KG1 (cell line): ENCODE data around the gene COX8A.
"Not testable (repeated sequence)": the region's sequence is repeated elsewhere in the genome, so short reads cannot be mapped to it uniquely, and the experiment has no call there.

ENCODE experiments used
- DNase-seq: peaks from one replicate; lab custom pipeline; 2025; lab: John Stamatoyannopoulos, UW

COX8A gene

DNA sequence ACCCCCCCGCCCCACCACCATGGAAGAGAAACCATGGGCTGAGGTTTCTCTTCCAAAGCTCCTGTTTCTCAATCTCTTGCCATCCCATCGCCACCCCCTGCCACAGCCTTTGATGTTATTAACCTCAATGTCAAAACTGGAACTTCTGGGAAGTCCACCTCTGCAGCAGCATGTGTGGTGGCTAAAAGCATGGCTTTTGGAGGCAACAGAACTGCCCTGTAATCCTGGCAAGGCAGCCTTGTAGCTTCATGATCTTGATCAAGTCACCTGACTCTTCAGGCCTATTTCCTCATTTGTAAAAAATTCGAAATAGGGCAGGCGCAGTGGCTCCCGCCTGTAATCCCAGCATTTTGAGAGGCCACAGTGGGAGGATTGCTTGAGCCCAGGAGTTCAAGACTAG is 3.5 kb upstream of the COX8A start:
- DNase-seq = no peak

DNA sequence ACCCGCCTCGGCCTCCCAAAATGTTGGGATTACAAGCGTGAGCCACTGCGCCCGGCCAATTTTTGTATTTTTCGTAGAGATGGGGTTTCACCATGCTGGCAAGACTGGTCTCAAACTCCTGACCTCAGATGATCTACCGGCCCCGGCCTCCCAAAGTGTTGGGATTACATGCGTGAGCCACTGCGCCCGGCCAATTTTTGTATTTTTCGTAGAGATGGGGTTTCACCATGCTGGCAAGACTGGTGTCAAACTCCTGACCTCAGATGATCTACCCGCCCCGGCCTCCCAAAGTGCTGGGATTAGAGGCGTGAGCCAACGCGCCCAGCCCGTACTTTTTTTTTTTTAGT is 535 bp upstream of the COX8A start:
- not testable (repeated sequence) for DNase-seq

DNA sequence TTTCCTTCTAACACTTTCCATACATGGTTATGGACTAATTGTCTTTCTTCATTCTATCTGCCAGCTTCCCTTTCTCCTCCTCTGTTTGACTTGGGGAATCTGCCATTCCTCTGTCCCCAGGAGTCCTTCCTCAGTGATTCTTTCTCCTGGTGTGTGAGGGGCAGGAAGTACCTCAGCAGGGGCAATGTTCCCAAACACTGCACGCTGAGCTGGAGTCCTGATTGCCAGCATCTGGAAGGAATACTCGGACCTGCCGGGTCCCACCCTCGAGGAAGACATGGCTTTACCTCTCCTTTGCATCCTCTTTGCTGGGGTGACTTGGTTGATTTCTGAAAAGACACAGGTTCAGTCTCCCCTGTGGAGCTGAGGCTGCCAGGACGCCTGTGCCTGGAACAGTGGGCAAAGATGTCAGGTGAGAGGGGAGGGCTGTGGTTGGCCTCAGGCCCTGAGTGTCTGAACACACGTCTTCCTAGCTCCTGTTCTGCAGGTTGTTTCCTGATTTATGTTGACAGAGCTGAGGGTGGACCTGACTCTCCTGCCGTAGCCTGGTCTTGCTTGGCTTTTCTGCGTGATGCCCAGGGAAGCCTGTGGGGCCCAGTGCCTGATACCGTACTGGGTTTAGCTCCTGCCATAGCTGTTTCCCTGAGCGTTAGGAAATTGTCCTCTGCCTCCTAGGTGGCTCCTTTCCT is 4.3 kb downstream of the COX8A start:
- no peak for DNase-seq

DNA sequence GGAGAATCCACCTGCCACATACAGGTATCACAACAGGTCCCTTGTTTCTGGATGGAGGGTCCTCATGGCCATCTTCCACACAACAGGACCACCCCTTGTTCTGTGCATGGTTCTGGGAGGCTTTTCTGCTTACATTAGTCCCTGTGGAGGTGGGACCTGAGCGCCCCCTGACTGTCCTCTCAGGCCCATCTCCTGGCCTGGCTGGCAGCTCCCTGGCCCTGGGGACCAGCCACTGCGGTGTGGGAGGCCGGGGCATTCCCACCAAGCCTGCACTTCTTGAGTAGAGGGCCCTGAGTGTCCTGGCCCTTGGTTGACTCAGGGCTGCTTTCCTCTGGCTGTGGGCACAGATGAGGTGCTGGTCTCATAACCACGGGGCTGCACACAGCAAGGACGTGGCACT is 5.0 kb downstream of the COX8A start:
- DNase-seq = no peak

DNA sequence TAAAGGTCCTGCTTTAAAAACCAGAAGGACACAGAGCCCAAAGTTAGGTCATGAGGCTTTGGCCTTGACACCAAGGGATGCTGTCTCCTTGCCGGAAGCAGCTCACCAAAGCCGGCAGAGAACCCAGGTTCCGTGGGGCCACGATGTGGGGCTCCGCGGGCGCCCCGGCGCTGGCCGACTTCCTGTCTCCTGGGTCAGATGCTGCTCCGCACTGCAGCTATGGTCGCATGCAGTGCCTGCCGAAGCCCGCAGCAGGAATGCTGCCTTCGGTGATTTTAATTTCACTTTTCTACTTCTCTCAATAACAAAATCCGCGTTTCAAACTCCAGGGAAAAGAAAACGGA is 11.4 kb downstream of the COX8A start:
- peak; percentile 73 for DNase-seq

DNA sequence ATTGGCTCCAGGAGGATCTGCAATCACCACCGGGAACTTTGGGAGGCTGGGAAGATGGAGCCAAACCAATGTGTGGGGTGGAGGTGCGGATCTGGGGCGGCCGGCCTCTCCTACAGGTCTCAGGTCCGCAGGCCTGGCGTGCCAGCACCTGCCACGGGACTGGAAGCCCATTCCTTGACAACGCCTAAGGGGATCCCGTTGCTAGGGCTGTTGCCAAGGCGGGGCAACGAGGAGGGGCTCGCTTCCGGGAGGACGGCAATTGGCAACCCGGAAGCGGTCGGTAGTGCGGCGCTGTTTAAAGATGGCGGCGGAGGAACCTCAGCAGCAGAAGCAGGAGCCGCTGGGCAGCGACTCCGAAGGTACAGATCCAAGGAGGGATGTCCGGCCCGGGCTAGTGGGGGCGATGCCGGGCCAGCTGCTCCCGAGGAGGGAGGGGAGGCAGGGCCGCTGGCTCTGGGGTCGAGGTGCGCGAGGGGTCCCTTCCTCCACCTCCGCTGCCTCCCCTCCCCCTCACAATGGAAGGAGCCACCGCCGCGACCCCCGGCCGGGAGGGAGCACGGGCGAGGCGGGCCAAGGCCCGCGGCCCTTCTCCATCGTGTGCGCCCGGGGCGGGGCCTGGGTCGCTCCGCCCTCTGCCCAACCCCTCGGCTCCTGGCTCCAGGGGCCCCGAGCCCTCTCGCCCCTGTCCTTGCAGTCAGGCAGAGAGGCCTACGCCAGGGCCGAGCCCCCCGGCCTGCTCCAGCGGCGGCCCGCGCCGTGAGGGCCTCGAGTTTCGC is 11.9 kb downstream of the COX8A start, which contains the start of gene OTUB1:
Gene OTUB1, plus strand, starts transcription at position 283 of the 776 bp plus-strand sequence. Its CDS starts 19 bp downstream, at position 302.
- peak; percentile 85 for DNase-seq

DNA sequence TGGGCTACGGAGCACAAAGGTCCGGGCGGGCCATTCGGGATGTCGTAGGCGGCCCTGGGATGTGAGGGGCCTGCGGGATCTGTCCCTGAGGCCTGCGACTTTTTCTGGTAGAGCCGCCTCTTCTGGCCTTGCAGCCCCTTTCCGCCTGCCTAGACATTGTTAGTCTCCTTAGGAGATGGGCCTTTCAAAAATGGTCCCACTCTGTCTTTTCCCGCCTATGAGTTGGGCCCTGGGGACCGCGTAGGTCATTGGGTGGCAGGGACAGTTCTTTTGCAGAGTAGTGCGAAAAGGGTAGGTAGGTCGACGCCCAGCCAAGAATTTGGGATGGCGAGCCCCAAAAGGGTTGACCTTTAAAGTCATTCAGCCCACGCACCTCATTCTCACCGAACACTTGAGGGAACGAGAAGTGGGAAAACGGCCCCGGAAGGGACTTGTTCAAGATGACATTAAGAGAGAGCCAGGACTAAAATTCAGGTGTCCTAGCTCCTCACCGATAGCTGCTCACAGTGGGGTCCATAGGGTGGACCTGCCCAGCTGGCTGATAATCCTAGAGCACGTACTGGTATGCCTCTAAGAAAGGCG is 12.6 kb downstream of the COX8A start:
- DNase-seq = no peak

DNA sequence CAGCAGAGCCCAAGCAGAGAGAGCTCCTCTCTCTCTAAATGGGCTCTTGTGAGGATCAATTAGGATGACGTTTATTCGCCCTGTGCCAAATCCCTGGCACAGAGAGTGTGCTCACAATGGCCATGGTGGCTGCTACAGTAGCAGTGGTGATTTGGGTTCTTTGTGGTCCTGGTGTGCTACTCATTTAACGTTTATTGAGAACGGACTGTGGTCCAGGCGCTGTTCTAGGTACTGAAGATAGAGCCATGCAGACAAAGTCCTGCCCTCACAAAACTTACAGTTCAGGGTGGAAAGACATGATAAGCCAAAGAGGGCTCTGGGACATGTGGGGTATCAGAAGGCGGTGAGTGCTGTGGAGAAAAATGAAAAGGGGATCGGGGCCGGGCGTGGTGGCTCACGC is 17.1 kb downstream of the COX8A start:
- no peak for DNase-seq

DNA sequence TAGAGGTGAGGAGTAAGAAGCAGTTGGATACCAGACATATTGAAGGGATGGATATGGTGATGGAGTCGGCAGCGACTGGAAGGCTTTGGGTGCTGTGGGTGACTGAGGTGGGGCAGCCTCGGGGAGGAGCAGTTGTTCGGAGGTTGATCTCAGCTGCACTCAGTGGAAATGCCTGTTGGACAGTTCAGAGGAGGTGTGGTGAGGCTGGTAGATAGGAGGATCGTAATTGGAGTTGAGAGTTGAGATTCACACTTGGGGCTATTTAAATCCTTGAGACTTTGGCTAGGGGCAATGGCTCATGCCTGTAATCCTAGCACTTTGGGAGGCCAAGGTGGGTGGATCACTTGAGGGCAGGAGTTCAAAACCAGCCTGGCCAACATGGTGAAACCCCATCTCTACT is 18.7 kb downstream of the COX8A start:
- no peak for DNase-seq

DNA sequence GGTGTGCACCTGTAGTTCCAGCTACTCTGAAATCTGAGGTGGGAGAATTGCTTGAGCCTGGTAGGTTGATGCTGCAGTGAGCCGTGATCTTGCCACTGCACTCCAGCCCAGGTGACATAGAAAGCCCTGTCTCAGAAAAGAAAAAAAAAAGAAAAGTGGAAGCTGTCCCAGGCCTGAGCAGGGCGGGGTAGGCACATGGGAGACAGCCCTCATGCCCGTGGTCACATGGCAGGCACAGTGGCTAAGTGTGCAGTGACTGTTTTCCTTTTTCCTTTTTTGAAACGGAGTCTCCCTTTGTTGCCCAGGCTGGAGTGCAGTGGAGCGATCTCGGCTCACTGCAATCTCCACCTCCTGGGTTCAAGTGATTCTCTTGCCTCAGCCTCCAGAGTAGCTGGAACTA is 19.6 kb downstream of the COX8A start:
- DNase-seq = no peak

DNA sequence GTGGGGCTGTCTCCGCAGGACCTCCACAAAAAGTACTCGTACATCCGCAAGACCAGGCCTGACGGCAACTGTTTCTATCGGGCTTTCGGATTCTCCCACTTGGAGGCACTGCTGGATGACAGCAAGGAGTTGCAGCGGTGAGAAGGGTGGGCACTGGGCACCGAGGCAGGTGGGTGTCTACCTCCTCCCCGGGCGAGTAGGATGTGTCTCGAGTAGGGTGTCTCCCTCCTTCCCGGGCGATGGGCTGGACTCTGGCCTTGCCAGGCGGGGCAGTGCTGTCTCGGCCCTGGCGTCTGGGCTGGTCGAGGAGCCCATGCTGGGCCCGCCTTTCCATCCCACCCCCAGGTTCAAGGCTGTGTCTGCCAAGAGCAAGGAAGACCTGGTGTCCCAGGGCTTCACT is 22.1 kb downstream of the COX8A start:
- no peak for DNase-seq

DNA sequence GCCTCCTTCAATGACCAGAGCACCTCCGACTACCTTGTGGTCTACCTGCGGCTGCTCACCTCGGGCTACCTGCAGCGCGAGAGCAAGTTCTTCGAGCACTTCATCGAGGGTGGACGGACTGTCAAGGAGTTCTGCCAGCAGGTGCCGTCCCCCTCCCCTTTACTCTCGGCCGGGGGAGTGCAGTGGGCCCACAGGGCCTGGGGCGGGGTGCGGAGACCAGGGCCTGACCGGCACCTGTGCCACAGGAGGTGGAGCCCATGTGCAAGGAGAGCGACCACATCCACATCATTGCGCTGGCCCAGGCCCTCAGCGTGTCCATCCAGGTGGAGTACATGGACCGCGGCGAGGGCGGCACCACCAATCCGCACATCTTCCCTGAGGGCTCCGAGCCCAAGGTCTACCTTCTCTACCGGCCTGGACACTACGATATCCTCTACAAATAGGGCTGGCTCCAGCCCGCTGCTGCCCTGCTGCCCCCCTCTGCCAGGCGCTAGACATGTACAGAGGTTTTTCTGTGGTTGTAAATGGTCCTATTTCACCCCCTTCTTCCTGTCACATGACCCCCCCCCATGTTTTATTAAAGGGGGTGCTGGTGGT is 22.8 kb downstream of the COX8A start:
- DNase-seq = no peak

DNA sequence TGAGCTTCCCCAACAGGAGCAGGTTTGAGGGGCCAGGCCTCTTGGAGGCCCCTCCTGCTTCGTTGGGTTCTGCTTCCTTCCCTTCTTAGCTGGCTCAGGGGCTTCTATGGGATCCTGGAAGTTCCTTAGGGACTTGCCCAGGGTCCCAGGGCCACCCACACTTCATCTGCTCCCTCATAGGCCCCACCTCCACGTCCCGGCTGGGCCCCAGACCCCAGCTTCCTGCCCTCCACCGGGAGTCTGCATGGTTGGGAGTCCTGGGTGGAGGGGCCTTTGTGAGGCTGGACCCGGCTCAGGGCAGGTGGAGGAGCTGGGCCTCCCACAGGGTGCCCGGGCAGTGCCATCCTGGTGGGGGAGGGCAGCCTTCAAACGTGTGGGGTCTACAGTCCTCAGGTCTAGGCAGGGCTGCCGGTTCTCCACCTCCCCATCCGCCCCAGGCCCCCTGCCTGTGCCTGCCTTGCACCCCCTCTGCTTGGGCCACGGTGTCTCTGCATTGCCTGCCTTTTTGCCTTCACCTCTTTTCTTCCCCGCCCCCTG is 23.4 kb downstream of the COX8A start:
- no peak for DNase-seq

DNA sequence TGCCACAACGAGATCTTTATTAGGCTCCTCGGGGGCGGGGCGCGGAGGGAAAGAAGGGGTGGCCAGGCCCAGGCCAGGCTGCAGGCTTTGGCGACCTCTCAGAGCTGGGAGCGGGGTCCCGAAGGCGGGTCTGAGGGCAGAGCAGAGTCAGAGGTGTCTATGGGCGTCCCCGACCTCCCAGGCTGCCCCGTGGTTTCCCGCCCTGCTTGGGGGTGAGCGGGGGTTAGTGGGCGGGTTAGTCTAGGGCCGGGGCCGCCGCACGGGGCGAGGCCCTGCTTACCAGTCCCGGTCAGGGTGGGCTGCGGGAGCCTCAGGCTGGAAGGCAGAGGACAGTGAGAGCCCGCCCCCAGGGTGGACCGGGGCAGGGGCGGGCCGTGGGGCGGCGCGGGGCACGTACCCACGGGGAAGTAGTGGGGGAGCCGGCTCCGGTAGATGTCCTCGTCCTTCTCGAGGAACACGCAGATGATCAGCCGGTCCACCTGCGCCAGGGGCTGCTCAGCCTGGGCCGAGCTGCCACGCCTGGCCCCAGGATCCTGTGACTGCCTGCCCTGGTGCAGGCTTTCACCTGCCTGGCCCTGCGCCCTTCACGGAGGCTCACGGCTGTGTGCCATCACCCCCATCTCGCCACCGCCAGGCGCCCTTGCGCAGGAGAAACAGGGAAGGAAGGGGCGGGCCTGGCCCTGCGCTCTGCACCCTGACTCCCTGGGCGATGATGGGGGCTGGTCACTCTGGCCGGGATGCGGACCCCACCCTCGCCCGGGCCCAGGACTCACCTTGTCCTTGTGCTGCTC is 24.3 kb downstream of the COX8A start:
- no peak for DNase-seq

DNA sequence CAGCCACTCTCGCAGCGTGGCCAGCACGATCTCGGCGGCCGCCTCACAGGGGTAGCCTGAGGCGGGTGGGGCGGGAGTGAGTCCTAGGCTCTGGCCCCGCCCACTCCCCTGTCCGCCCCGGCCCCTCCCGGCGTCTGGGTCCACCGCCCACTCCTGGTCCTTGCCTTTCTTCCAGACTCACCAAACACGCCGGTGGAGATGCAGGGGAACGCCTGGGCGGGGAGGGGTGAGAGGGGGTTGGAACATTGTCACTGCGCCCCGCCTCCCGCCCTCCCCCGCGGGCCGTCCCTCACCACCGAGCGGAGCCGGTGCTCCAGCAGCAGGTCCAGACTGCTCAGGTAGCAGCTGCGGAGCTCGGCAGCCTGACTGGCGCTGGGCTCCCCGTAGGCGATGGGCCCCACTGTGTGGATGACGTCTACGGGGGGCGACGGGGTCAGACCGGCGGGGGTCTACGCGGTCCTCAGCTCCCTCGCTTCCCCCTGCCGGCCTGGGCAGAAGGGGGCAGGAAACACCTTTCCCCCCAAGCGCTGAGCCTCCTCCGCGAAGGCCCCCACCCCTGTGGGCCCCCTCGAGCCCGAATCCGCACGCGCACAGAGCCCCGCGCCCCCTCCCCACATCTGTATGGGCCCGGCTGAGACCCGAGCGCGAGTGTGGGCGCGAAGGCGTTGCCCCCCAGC is 25.1 kb downstream of the COX8A start:
- no peak for DNase-seq

DNA sequence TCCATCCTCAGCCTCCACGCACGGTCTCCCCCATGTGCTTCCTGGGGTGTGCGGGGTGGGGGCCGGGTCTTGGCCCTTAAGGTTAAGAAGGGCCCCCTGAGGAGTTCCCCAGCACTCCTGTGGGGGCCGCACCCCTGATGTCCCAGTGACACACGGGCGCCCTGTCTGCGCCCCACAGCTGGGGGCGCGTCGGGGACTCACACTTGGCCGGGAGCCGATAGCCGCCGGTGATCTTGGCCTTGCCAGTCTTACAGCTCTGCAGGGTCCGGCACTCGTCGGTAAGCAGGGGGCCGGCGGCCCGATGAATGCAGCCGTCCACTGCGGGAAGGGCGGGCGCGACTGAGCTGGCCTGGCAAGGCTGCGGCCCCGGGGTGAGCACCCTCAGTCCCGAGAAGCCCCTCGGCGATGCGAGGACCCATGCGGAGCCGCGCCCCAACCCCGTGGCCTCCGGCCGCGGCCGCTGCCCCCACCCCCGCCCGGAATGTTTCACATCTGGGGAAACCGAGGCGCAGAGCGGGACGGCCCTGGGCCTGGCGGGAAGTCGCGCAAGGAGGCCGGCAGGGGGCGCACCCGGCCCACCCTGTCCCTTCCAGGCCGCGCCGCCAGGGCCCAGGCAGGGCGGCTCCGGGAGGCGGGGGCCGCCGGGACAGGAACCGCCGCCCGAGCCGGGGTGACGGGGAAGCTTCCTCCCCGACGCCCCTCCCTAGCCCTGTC is 25.8 kb downstream of the COX8A start:
- DNase-seq = no peak

DNA sequence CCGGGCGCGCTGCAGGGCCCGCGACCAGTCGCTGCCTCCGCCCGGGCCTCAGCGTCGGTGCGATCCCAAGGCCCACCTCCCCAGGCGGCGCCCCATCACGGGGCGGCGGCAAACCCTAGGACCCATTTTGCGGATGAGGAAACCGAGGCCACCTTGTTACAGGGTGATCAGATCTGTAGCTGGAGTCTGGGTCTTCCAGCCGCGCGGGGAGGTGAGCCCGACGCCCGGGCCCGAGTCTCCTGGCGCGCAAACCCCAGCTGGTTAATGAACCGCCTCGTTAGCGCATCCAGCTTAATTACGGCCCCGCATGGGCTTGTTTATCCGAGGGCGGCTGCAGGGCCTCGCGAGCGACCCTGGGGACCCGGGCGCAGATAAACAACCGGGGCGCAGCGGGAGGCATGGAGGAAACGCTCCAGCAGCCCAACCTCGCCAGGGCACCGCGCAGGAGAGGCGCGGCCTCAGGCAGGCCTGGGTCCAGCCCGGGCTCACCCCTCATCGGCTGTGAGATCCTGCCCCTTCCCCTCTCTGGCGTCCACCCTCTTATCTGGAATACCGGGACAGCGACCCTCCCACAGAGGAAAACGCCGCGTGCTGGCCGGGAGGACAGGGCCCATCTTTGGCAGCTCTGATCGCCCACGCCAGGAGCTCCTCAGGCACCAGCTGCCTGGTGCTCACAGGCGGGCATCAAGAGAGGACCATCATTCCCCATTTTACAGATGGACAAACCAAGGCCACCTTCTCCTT is 26.5 kb downstream of the COX8A start:
- DNase-seq = no peak

DNA sequence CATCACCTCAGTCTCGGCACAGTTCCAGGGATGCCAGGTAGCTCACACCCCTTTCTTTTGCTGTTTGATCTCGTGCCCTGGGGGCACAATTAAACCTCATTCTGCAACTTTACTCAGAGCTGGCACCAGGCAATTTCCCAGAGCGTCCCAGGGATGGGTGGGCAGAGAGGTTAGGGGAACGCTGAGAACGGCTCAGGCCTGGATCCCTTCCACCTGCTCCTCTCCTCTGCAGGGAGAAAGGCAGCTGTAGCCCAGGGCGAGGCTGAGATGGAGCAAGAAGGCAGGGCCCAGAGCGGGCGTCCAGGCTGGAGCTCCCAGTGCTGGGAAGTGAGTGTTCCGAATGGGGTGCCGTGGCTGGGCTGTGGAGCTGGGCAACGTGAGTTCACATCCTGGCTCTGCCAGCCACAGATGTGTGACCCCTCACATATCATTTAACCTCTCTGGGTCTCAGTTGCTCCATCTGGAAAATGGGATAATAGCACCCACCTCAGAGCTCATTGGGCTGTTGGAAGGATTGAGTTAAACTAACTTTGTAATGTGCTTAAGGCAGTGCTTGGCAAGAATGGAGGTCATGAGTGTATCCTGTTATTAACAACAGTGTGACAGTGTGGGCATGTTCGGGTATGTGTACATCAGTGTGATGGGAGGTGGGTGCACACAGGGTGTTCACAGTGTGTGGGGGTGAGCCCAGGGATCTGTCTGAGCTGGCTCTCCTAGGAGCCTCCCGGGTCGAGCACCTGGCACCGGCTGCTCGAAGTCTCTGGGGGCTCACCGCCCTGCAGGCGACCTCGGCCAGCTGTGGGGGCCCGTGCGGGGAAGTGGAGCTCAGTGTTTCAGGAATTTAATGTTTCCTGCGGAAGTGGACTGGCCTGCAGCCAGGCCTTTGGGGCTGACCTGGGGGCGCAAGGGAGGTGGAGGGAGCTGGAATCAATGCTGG is 27.3 kb downstream of the COX8A start:
- DNase-seq = peak; percentile 31
